GM13977 (cell line): ENCODE data around the gene NCAPD3.
A peak's percentile ranks its signal among the peaks of the same experiment; 100 is the strongest.

ENCODE experiments used
- DNase-seq: peaks from one replicate; pipeline ENCODE4 v3.0.0; 2012; ENCODE audit warnings: low spot score
- CTCF ChIP-seq: IDR thresholded peaks from 2 replicates; pipeline ENCODE4 v1.5.1; 2012; ENCODE audit warnings: mild to moderate bottlenecking, control low read depth; ENCODE audit not compliant: insufficient read depth; ENCODE audit errors: extremely low read depth, missing control alignments
- in situ Hi-C: fragments of 300-500 bp; cut with MboI; formaldehyde crosslinking; loops from one replicate; pipeline ENCODE4 v1.12.0; 2022; ENCODE audit warnings: low sequenced_read_pairs, low pct_unique_long_range_greater_than_20kb, mixed read lengths, inconsistent platforms; ENCODE audit not compliant: unreplicated experiment

Gene NCAPD3

DNA sequence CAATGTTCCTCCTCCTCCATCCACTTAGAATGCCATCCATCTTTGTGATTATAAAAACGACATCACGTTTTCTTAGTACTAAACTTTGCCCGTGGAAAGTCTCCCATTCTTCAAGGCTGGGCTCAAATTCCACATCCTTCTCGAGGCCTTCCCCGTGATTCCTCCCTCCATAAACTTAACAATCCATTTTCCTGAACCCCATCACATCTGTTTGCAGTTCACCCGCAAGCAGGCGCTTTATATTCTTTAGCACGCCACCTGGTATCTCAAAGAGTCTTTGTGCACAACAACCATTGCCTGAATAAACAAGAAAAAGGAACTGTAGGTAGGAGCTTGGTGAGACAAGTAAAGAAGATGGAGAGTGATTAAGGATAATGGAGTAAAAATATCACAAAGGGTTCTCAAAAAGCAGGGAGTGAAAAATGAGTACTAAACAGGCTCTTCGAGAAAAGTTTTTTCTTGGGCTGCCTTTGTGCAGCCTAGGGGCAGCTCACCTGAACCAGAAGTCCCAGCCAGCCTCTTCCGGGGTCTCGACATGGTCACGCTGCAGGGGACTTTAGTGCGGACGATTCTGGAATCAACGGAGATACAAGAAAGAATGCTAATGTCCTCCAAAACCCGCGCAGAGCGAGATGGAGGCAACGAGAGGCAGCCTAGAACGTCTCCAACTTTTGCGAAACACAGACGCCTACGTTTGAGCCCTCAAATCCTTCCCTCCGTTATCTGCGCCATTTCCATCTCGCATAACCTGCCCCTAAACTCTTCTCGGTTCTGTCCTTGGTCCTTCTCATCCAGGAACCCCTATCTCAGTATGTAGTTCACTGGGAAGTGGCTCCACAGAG lies 28.8 kb upstream of the NCAPD3 start:
- no peak for TF ChIP-seq CTCF
- in situ Hi-C loops = no loop called here

GRCh38 chr11:134250675-134251074 lies 26.9 kb upstream of the NCAPD3 start:
- in situ Hi-C loops = no loop called here
- no peak for TF ChIP-seq CTCF
- no peak for DNase-seq

More for the DNA sequence above, 28.8 kb upstream of the NCAPD3 start:
- peak; percentile 48 for DNase-seq

DNA sequence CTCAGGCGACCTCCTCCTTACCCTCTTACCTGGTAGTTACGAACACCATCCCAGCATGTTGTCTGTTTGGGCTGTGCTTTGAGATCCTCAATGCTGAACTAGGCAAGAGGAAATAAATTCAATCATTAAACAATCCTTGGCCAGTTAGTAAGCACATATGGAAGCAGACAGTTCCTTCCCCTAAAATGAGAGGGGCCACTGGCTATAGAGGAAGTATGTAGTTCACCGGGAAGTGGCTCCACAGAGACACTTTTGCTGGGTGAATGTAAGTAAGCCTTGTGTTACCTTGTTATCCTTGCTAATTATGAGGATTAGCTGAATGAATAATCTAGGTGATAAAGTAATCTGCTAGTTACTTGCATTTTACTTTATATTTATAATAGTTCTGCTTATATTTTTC lies 26.5 kb upstream of the NCAPD3 start:
- in situ Hi-C loops = no loop called here
- DNase-seq = no peak
- TF ChIP-seq CTCF = no peak

DNA sequence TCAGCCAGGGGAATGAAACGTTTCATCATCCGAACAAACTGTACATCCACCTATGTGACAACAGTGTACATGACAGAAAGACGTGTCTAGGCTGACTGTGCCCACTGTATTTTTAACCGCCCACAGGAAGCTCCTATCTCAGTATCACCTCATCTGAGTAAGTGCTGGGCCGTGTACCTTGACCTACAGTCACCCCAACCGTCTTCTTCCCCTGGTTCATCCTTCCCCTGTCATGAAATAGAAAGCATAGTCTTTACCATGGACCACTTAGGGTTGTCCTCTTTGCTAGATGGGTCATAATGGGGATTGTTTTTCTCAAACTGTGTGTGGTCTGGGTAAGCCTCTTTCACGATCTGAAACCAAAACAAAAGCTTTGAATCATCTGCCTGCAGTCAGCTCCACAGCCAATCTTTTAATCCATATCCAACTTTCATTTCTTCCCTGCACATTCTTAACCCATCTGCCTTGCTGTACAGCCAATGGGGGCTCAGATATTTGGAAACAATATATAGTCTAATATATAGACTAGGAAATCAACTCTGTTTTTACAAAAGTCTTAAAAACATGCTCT lies 25.2 kb upstream of the NCAPD3 start:
- in situ Hi-C loops = no loop called here
- no peak for DNase-seq
- TF ChIP-seq CTCF = no peak

- no peak for DNase-seq
- TF ChIP-seq CTCF = no peak
- in situ Hi-C loops = no loop called here
Observed at GRCh38 chr11:134246678-134247077, 22.9 kb upstream of the NCAPD3 start.

DNA sequence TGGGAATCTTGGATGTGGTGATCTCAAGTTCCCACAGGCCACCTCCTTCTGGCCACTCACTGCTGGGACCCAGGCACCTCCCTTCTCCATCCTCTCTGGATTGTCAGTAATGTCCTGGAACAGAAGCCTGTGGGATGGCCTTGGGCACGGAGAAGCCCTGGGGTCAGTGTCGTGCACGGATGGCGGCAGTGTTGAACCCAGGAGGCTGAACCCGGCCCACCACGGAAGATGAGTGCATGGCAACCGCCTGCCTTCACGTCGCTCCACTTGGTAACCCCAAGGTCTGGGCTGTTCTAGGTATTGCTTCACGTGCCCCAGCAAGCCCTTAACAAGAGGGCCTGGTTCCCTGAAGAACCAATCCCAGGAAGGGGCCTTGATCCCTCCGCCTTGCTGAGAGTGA lies 22.3 kb upstream of the NCAPD3 start:
- TF ChIP-seq CTCF = no peak
- DNase-seq = no peak
- in situ Hi-C loops = no loop called here
